Measurements from ENCODE around the gene KISS1R.

The KISS1R gene

DNA sequence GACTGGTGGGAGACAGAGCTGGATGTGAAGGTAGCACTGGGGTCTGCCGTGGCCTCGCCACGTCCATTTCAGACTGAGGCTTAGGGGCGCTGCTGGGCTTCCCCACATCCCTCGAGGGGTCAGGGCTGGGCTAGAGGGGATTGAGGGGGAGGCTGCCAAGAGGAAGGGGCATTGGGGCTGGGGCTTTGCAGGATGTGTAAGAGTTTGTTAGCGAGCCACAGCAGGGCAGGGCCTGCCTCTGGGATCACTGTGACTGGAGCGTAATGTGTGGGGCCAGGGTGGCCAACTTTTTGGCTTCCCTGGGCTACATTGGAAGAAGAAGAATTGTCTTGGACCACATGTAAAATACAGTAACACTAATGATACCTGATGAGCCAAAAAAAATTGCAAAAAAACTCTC, 22.8 kb downstream of the KISS1R start:
- Mint-ChIP-seq H3K27ac (peak overlapping the region; percentile 94), H3K4me1 (peaks cover 42 to 71% of the 10 kb centered on the region in 2 donors), H3K4me3 (peak overlapping the region; percentile 75 to 86), H3K9me3 (peaks cover 0 to 5% of the 10 kb centered on the region in 2 donors), H3K27me3 (no peaks in the 10 kb centered on the region), H3K36me3 (peaks cover 62 to 66% of the 10 kb centered on the region in 2 donors)
- ATAC-seq (replicated peaks) (no peak), DNase-seq (no peak)

DNA sequence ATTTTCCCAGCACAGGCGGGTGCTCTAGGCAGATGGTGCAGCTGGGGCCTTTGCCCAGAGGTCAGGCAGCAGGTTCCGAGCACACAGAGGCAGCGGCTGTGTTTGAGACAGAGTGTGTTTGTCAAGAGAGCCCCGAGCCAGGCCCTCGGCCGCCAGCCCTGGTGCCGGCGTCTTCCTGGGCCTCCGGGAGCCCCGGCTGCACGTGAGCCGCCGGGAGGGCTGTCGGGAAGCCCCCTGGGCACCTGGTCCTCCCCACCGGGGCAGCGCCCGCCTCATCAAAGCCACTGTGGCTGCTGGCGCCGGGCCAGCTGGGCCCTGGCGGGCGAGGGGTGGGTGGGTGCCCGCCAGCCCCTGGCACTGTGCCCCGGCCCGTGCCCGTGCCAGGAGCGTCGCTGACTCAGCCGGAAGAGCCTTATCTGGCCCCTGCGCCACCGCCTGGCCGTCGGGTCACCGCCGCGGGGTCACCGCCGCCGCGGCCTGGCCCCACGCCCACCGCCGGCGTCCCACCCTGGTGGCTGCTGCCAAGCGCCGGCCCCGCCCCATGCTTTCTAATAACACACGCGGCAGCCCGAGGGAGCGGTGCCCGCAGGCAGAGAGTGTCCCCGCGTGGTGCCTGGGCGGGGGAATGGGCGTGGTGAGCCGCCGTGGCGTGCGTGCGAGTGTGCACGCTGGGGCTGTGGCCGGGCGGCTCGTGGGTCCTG, 23.6 kb downstream of the KISS1R start:
- DNase-seq, result peak; percentile 68
- Mint-ChIP-seq H3K27ac (peak overlapping the region; percentile 94), H3K4me3 (peak overlapping the region; percentile 81 to 86), H3K27me3 (no peaks in the 10 kb centered on the region), H3K4me1 (peaks cover 47 to 73% of the 10 kb centered on the region in 2 donors), H3K36me3 (peaks cover 64 to 65% of the 10 kb centered on the region in 2 donors), H3K9me3 (peaks cover 0 to 5% of the 10 kb centered on the region in 2 donors)
- ATAC-seq (replicated peaks), result peak; percentile 64 to 66

DNA sequence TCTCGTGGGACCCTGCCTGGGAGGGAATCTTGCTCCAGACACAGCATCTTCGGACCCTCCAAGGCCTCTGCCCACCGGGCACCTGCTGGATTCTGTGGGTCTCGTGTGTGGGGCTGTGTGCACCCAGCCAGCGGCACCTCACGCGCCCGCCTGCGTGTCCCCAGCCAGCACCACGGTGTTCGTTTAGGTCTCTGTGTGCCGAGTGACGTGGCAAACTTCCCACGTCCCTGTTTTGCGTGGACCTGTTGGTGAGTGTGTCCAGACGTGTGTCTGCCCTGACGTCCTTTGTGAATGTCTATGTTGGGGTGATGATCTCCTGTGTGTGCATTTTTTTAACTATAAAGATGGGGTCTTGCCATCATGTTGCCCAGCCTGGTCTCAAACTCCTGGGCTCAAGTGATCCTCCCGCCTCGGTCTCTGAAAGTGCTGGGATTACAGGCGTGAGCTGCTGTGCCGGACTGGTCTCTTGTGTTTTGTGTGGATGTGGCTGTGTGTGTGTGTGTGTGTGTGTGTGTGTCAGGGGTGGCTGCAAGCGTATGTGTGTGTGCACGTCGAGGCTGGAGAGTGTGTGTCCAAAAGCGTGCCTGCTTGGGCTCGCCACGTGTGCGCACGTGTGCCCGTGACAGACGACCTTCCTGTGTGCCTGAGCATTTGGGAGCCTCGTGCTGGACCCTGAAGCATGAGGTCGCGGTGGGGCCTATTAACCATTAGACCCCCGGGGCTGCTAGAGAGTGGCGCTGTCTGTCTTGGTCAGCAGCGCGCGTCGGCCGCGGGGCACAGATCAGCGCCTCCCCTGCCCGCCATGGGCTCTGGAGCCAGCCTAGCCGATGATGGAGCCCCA, 24.4 kb downstream of the KISS1R start:
- no peak for ATAC-seq (replicated peaks)
- peaks cover 64 to 66% of the 10 kb centered on the region in 2 donors for H3K36me3 Mint-ChIP-seq
- H3K4me3 Mint-ChIP-seq, result peak overlapping the region; percentile 76 to 81
- H3K9me3 Mint-ChIP-seq, result peaks cover 0 to 5% of the 10 kb centered on the region in 2 donors
- H3K27me3 Mint-ChIP-seq, result no peaks in the 10 kb centered on the region
- peaks cover 48 to 75% of the 10 kb centered on the region in 2 donors for H3K4me1 Mint-ChIP-seq
- peak overlapping the region; percentile 92 for H3K27ac Mint-ChIP-seq
- no peak for DNase-seq

DNA sequence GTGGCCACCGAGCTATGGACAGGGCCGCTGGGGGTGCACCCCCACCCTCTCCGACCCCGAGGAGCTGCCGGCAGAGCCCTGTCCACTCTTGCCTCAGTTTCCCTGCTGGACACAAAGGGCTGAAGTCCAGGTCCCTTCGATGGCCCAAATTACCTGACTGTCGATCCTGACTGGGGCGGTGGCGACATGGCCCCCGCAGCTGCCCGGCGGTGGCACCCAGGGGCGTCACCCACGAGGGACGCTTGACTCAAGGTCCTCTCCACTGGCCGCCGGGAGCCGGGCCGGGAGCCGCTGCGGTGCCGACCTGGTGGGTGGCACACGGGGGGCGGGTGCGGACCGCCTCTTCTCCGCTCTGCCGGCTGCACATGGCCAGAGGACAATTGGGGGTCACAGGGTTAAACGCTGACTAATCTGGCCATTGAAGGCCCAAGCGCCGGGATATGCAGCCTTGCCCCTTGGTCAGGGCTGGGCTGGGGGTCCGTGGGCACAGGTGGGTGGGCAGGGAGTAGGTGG, 25.1 kb downstream of the KISS1R start:
- ATAC-seq (replicated peaks) (no peak), DNase-seq (no peak)
- peaks cover 46 to 75% of the 10 kb centered on the region in 2 donors for H3K4me1 Mint-ChIP-seq
- H3K4me3 Mint-ChIP-seq, result peak overlapping the region in 1 of 2 donors; percentile 60
- H3K36me3 Mint-ChIP-seq, result peaks cover 60 to 63% of the 10 kb centered on the region in 2 donors
- no peaks in the 10 kb centered on the region for H3K27me3 Mint-ChIP-seq
- peaks cover 0 to 5% of the 10 kb centered on the region in 2 donors for H3K9me3 Mint-ChIP-seq
- no peak overlapping the region for H3K27ac Mint-ChIP-seq

DNA sequence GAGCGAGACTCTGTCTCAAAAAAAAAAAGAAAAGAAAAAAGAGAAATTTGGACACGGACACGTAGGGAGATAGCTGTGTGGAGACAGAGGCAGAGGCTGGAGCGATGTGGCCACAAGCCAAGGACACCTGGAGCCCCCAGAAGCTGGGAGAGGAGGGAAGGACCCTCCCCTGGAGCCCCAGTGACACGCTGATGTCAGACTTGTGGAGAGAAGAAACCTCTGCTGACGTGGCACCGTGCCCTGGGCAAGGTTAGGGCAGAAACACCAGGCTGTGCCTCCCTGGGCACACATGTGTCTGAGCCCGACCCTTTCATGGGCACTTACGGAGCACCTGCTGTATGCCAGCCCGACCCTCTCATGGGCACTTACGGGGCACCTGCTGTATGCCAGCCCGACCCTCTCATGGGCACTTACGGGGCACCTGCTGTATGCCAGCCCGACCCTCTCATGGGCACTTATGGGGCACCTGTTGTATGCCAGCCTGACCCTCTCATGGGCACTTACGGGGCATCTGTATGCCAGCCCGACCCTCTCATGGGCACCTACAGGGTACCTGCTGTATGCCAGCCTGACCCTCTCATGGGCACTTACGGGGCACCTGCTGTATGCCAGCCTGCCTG, 26.5 kb downstream of the KISS1R start:
- Mint-ChIP-seq H3K27ac (peak overlapping the region; percentile 81), H3K4me1 (peaks cover 49 to 77% of the 10 kb centered on the region in 2 donors), H3K36me3 (peaks cover 55 to 65% of the 10 kb centered on the region in 2 donors), H3K4me3 (no peak overlapping the region), H3K9me3 (peaks cover 0 to 3% of the 10 kb centered on the region in 2 donors), H3K27me3 (no peaks in the 10 kb centered on the region)
- no peak for DNase-seq
- no peak for ATAC-seq (replicated peaks)

DNA sequence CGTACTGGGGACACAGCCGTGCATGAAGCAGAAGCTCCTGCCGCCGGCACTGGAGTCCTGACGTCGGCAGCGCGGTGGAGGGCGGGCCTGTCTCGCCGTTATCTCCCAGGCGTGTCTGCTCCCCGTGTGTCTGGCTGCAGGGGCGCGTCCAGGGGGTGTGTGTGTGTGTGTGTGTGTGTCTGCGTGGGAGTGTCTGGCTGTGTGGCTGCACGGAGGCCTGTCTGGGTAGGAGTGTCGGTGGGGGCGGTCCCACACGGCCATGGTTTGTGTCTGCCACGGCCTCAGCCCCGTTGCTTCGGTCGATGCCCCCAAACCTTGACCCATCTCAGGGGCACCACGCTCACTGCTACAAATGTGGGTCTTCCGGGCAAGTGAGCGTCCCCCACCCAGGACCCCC, 27.0 kb downstream of the KISS1R start:
- H3K36me3 Mint-ChIP-seq, result peaks cover 54 to 68% of the 10 kb centered on the region in 2 donors
- H3K27me3 Mint-ChIP-seq, result no peaks in the 10 kb centered on the region
- H3K9me3 Mint-ChIP-seq, result peaks cover 0 to 3% of the 10 kb centered on the region in 2 donors
- H3K27ac Mint-ChIP-seq, result peak overlapping the region; percentile 88
- ATAC-seq (replicated peaks) (no peak), DNase-seq (no peak)
- peaks cover 49 to 81% of the 10 kb centered on the region in 2 donors for H3K4me1 Mint-ChIP-seq
- H3K4me3 Mint-ChIP-seq, result no peak overlapping the region

DNA sequence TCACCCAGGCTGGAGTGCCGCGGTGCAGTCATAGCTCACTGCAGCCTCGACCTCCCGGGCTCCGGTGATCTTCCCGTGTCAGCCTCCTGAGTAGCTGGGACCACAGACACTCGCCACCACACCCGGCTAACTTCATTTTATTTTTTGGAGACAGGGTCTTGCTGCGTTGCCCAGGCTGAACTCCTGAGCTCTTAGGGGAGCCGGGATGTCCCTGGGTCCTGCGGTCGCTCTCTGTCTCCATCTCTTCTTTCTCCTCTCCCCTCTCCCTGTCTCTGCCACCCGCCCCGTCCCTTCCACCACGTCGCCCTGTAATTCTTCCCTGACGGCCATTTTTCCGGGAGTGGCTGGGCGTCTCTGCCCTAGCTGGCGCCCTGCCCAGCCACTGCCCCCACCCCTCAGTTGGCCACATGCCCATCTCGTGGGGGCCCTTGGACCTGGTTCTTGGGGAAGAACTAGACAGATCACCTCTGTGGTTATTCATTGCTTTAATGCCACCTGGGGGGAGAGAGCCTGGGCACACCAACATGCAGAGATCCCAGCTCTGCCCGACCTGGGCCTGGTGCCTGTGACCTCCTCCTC, 27.6 kb downstream of the KISS1R start:
- H3K27me3 Mint-ChIP-seq, result no peaks in the 10 kb centered on the region
- peak overlapping the region in 1 of 2 donors; percentile 55 for H3K4me3 Mint-ChIP-seq
- DNase-seq (no peak), ATAC-seq (replicated peaks) (no peak)
- peaks cover 0 to 3% of the 10 kb centered on the region in 2 donors for H3K9me3 Mint-ChIP-seq
- peak overlapping the region; percentile 88 for H3K27ac Mint-ChIP-seq
- H3K4me1 Mint-ChIP-seq, result peaks cover 49 to 81% of the 10 kb centered on the region in 2 donors
- peaks cover 52 to 67% of the 10 kb centered on the region in 2 donors for H3K36me3 Mint-ChIP-seq

DNA sequence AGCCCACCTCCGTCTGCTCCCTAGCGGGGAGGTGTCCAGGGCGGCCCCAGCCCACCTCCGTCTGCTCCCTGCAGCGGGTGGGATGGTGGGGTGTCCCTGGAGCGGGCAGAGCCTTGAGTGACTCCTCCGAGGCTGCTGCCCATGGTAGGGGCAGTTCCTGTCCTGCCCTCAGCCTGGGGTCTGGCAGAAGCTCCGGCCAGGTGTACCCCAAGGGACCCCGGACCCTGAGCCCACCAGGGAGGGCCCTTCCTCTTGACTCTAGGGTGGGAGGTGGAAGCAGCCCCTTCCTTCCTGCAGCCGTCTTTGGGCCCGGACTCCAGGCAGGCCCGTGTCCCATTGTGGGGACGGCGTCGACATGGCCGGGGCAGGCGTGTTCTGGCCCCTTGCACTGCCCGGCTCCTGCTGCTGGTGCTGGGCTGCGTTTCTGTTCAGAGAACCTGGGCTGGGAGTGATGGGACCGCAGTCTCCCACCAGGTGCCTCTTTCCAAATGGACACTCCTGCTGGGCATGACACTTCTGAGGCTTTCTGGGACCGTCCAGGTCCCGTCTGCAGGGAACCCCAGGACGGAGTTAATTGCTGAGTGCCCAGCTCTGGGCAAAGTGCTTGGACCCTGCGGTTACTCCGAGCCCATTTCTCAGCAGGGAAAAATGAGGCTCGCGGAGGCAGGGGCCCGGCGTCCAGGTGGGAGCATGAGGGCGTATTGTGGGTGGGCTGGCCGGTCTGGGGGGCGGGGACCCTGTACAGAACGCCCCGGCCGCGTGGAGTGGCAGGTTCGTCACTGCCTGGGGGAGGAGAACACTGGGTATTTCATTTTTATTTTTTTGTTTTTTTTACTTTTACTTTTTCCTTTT, 28.5 kb downstream of the KISS1R start:
- Mint-ChIP-seq H3K36me3 (peaks cover 46 to 65% of the 10 kb centered on the region in 2 donors), H3K27ac (peak overlapping the region; percentile 88), H3K9me3 (peaks cover 0 to 3% of the 10 kb centered on the region in 2 donors), H3K4me3 (no peak overlapping the region), H3K27me3 (no peaks in the 10 kb centered on the region), H3K4me1 (peaks cover 47 to 79% of the 10 kb centered on the region in 2 donors)
- DNase-seq (no peak), ATAC-seq (replicated peaks) (no peak)

DNA sequence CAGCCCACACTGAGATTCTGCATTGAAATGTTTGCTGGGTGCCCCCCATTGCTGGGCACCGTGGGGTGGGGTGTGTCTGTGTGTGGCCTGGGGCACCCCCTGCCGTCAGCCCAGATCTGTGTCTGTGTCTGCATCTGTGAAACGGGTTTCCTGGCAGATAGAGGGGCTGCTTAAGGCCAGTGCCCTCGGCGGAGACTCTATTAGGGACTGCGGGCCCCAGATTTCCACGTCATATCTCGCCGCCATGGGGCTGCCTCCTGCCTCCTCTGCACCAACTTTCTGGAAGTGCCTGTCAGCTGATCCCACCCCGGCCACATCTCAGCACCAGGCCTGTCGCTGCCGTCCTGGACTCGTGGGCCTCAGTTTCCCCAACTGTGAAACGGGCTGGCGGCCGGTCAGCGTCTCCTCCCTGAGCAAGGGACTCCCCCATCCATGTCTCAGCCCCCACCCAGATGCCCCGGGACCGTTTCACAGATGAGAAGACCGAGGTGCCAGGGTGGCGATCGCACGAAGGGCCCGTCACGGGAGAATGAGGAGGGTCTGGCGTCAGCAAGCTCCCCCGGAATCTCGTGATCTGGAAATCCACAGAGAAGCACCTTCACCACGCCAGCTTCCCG, 30.1 kb downstream of the KISS1R start:
- Mint-ChIP-seq H3K27ac (peak overlapping the region; percentile 99), H3K4me1 (peaks cover 48 to 76% of the 10 kb centered on the region in 2 donors), H3K9me3 (peaks cover 0 to 3% of the 10 kb centered on the region in 2 donors), H3K36me3 (peaks cover 38 to 60% of the 10 kb centered on the region in 2 donors), H3K27me3 (no peaks in the 10 kb centered on the region), H3K4me3 (peak overlapping the region; percentile 69 to 76)
- DNase-seq, result no peak
- peak in 1 of 2 donors; percentile 2 for ATAC-seq (replicated peaks)

DNA sequence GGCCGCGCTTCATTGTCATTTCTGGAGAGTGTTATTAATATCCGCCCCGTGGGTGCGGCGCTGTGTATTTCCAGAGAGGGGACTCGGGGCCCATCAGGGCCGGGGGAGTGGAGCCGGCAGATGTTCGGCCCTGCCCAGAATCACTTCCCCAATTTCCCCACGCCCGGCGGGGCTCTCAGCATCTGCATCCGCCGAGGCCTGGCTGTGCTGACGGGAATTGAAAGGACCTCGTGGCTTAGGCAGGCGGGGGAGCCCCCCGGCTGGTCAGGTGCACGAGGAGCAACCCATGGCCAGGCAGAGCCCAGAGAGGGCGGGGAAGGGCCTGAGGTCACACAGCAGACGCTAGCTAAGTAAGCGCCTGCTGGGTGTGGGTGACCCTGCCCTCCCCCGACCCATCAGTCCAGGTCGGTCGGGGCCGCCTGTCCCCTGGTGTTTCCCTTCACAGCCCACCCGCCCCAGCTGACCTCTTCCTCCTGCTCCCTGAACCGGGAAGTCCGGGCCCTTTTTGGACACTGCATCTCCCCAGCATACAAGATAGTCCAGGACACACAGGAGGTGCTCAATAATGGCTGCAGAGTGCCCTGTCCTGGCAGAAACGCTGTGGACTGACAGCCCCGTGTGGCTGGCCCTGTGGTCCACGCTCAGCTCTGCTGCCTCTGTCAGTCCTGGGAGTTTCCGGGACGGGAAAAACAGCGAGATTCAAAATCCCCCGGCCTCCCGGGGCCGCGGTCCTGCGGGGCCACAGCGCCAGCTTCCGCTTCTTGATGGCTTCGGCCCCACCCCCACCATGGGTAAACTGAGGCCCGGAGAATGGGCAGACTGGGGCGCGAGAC, 30.8 kb downstream of the KISS1R start:
- Mint-ChIP-seq H3K4me3 (peak overlapping the region; percentile 69 to 76), H3K4me1 (peaks cover 46 to 78% of the 10 kb centered on the region in 2 donors), H3K27ac (peak overlapping the region; percentile 99), H3K36me3 (peaks cover 37 to 53% of the 10 kb centered on the region in 2 donors), H3K9me3 (peaks cover 0 to 3% of the 10 kb centered on the region in 2 donors), H3K27me3 (no peaks in the 10 kb centered on the region)
- DNase-seq, result peak; percentile 98
- ATAC-seq (replicated peaks), result peak; percentile 86 to 92

DNA sequence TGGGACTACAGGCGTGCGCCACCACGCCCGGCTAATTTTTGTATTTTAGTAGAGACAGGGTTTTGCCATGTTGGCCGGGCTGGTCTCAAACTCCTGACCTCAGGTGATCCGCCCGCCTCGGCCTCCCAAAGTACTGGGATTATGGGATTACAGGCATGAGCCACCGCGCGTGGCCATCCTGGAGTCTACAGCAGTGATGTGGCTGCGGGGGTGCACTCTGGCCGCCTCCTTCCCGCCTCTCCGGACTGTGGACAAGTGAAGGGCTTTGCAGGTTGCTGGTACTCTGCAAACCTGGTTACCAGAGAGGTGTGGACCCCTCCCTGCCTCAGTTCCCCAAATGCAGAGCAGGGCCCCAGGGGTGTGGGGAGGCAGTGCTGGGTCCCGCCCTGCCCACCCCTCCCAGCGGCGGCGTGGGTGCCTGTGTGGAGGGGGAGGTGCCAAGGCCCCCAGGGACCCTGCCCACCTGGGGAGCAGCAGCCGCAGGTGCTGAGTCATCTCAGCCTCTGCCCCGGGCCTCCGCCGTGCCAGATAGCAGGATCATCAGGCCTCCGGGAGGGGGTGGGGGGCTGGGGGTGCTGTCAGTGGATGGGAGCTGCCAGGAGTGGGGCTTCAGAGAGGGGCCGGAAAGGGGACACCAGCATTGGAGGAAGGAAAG, 31.8 kb downstream of the KISS1R start:
- DNase-seq (no peak), ATAC-seq (replicated peaks) (no peak)
- peaks cover 30 to 45% of the 10 kb centered on the region in 2 donors for H3K36me3 Mint-ChIP-seq
- peaks cover 49 to 87% of the 10 kb centered on the region in 2 donors for H3K4me1 Mint-ChIP-seq
- peak overlapping the region; percentile 17 to 72 for H3K4me3 Mint-ChIP-seq
- H3K27ac Mint-ChIP-seq, result peak overlapping the region; percentile 93
- no peaks in the 10 kb centered on the region for H3K27me3 Mint-ChIP-seq
- H3K9me3 Mint-ChIP-seq, result no peaks in the 10 kb centered on the region

Data from stimulated activated naive B cell treated with anti-CD40 and anti-IgM and Interleukin-4, amounts not matched to agents 10 μg/mL and 1 μg/mL and 100 μg/mL, for 72 hours (primary cell).